Esophagus muscularis mucosa (tissue), 4 donors: Measurements from ENCODE around the gene SPATS2. TPM values are rescaled to one million over a fixed set of nuclear protein-coding genes. Genes with fewer than 3 reads are reported as not detected.

ENCODE experiments used
- DNase-seq: peaks from one replicate; pipeline ENCODE4 v3.0.0-alpha.2; 2017; ENCODE audit errors: extremely low spot score
- H3K27ac ChIP-seq, 4 donors: fragments of 200-600 bp; sonication (generic); replicated peaks in 1 of 4; 1 replicate in 3 of 4; 2 replicates in 1 of 4; pipeline ENCODE4 v1.5.1; 2016 to 2019; ENCODE audit warnings: mild to moderate bottlenecking in 1 of 4
- H3K27me3 ChIP-seq, 4 donors: fragments of 200-600 bp; sonication (generic); one replicate each; pipeline versions ENCODE4 v1.5.1 to v1.6.0; 2016 to 2019
- H3K36me3 ChIP-seq, 4 donors: fragments of 200-600 bp; sonication (generic); one replicate each; pipeline ENCODE4 v1.5.1; 2016 to 2019
- H3K4me1 ChIP-seq, 4 donors: fragments of 200-600 bp; sonication (generic); one replicate each; pipeline ENCODE4 v1.5.1; 2016 to 2019
- H3K4me3 ChIP-seq, 4 donors: fragments of 200-600 bp; sonication (generic); 1 replicate in 2 of 4; 2 replicates in 2 of 4; pipeline ENCODE4 v1.5.1; 2016 to 2019; ENCODE audit warnings: mild to moderate bottlenecking in 4 of 4, moderate library complexity in 1 of 4
- H3K9me3 ChIP-seq, 4 donors: fragments of 200-600 bp; sonication (generic); 1 replicate in 3 of 4; 2 replicates in 1 of 4; pipeline ENCODE4 v1.5.1; 2016 to 2019
- CTCF ChIP-seq, 3 experiments: fragments of 200-600 bp in 2 of 3; fragments of 450-650 bp in 1 of 3; sonication (generic) in 2 of 3; IDR thresholded peaks; one replicate each; pipeline ENCODE4 v1.5.1; 2017 to 2019; ENCODE audit warnings: antibody characterized with exemption in 3 of 3, mild to moderate bottlenecking in 2 of 3, moderate library complexity in 1 of 3
- EP300 ChIP-seq: sonication (generic); formaldehyde crosslinking; IDR thresholded peaks from one replicate; pipeline ENCODE4 v1.6.1; 2017; ENCODE audit warnings: antibody characterized with exemption
- POLR2A ChIP-seq: fragments of 450-650 bp; IDR thresholded peaks from one replicate; pipeline ENCODE4 v1.6.1; 2017; ENCODE audit warnings: antibody characterized with exemption, moderate library complexity, mild to moderate bottlenecking, low read depth
- POLR2AphosphoS5 ChIP-seq, 2 donors: sonication (generic); formaldehyde crosslinking; IDR thresholded peaks; one replicate each; pipeline ENCODE4 v1.6.1; 2017; ENCODE audit warnings: antibody characterized with exemption in 2 of 2
- WGBS: methylation state at CpG from one replicate; pipeline ENCODE4 v1.1.5; 2018; 5-methylcytosine and 5-hydroxymethylcytosine counted together
- intact Hi-C: fragments of 100-400 bp; cut with DNase I; formaldehyde crosslinking; loops from one replicate; pipeline ENCODE4 v1.15.1; 2023
- total RNA-seq, 4 donors: library from RNA; depleted of rRNA; stranded (reverse); fragments of >200 nt; gene quantifications; one replicate each; pipeline versions ENCODE4 v1.1.0 to v1.2.1, GENCODE V29; 2016

SPATS2 gene
- total RNA-seq, 4 donors from 2014 or later, result 9.5 to 16.6 (median 11.5) TPM

- H3K36me3 ChIP-seq, result no peaks in the 10 kb centered on the region
- H3K9me3 ChIP-seq, result no peaks in the 10 kb centered on the region
- H3K27me3 ChIP-seq, result no peaks in the 10 kb centered on the region
- H3K4me3 ChIP-seq, result no peak overlapping the region
- no peak overlapping the region for H3K27ac ChIP-seq
- H3K4me1 ChIP-seq, result no peaks in the 10 kb centered on the region
- no peak for DNase-seq
- no peak for TF ChIP-seq POLR2A
- peak in 1 of 3 experiments; percentile 2 for TF ChIP-seq CTCF (IDR thresholded peaks at IDR 0.05)
- intact Hi-C loops, result no loop called here
- WGBS, result 77% methylated on average over 18 of the region's 18 CpGs
These were observed 21.6 kb downstream of the SPATS2 start for GRCh38 chr12:49388682-49389386.

DNA sequence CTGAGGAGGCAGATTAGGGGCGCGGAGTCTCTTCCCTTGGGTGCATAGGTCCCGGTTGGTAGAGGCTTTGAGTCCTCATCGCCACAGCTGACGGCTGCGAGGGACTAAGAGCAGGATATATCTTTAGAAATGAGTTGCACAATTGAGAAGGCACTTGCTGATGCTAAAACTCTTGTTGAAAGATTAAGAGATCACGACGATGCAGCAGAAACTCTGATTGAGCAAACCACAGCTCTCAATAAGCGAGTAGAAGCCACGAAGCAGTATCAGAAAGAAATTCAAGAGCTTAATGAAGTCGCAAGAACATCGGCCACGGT is 22.1 kb downstream of the SPATS2 start:
- no peak overlapping the region for H3K4me3 ChIP-seq
- intact Hi-C loops, result no loop called here
- no peaks in the 10 kb centered on the region for H3K36me3 ChIP-seq

DNA sequence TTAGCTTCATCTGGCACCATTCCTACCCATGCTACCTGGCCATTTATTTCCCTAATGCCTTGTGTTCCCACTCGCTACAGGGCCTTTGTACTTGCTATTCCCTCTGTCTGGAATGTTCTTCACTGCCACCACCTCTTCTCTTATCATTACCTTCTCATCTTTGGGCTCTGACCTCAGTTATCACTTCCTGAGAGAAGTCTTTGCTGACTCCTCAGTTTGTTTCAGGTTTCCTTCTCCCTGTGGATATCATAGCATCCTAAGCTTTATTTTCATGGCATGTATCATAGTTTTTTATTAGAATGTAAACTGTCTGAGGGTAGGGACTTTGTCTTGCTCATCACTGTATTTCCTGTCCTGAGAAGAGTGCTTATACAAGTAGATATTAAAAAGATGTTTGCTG is 29.7 kb downstream of the SPATS2 start:
- no peak overlapping the region for H3K4me3 ChIP-seq
- no peaks in the 10 kb centered on the region for H3K9me3 ChIP-seq
- 100% methylated on average over 1 of the region's 1 CpG for WGBS
- no peak overlapping the region for H3K27ac ChIP-seq
- TF ChIP-seq POLR2A (no peak), CTCF (IDR thresholded peaks at IDR 0.05) (no peak), POLR2AphosphoS5 (IDR thresholded peaks at IDR 0.05) (no peak), EP300 (no peak)
- no peak for DNase-seq
- intact Hi-C loops, result no loop called here
- H3K36me3 ChIP-seq, result no peaks in the 10 kb centered on the region
- no peaks in the 10 kb centered on the region for H3K27me3 ChIP-seq
- H3K4me1 ChIP-seq, result no peaks in the 10 kb centered on the region

More for the DNA sequence above, 22.1 kb downstream of the SPATS2 start:
- 78% methylated on average over 13 of the region's 13 CpGs for whole genome bisulfite sequencing
- H3K27ac ChIP-seq, result no peak overlapping the region
- no peaks in the 10 kb centered on the region for H3K9me3 ChIP-seq
- no peak for DNase-seq
- H3K4me1 ChIP-seq, result no peaks in the 10 kb centered on the region
- H3K27me3 ChIP-seq, result no peaks in the 10 kb centered on the region
- TF ChIP-seq POLR2A (no peak), EP300 (no peak)

DNA sequence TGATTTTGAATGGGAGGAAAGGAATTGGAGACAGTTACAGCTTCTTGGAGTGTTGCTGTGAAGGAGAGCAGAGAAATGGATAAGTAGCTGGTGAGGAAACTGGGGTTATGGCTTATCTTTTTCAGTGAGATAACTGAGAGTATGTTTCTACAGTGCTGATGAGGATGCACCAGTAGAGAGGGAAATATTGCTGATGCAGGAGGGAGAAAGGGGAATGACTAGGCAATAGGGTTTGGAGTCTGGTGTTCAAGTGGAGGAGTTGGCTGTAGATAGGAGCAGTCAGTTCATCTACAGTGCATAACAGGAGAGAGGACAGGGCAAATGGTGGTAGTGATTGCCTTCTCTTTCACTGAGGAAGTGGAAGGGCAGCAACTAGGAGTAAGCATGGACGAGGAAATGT is 33.0 kb downstream of the SPATS2 start:
- TF ChIP-seq EP300 (no peak), POLR2A (no peak)
- H3K36me3 ChIP-seq, result no peaks in the 10 kb centered on the region
- no peak overlapping the region for H3K27ac ChIP-seq
- H3K27me3 ChIP-seq, result no peaks in the 10 kb centered on the region
- DNase-seq, result no peak
- WGBS, result 86% methylated on average over 1 of the region's 1 CpG
- no peak overlapping the region for H3K4me3 ChIP-seq
- H3K9me3 ChIP-seq, result no peaks in the 10 kb centered on the region
- H3K4me1 ChIP-seq, result no peaks in the 10 kb centered on the region
- intact Hi-C loops, result no loop called here

- intact Hi-C loops, result no loop called here
- no peaks in the 10 kb centered on the region for H3K27me3 ChIP-seq
- H3K9me3 ChIP-seq, result no peaks in the 10 kb centered on the region
- no peaks in the 10 kb centered on the region for H3K4me1 ChIP-seq
- H3K36me3 ChIP-seq, result no peaks in the 10 kb centered on the region
- no peak for DNase-seq
- H3K27ac ChIP-seq, result no peak overlapping the region
- no peak overlapping the region for H3K4me3 ChIP-seq
- TF ChIP-seq EP300, result no peak
- no peak for TF ChIP-seq POLR2AphosphoS5 (IDR thresholded peaks at IDR 0.05)
- TF ChIP-seq POLR2A, result no peak
- no peak for TF ChIP-seq CTCF (IDR thresholded peaks at IDR 0.05)
- WGBS, result 83% methylated on average over 5 of the region's 5 CpGs
These were observed 36.7 kb downstream of the SPATS2 start for GRCh38 chr12:49403971-49404450.

GRCh38 chr12:49404956-49405355 is 37.7 kb downstream of the SPATS2 start:
- no peaks in the 10 kb centered on the region for H3K36me3 ChIP-seq
- no peak overlapping the region for H3K4me3 ChIP-seq
- no peaks in the 10 kb centered on the region for H3K9me3 ChIP-seq
- TF ChIP-seq POLR2AphosphoS5 (IDR thresholded peaks at IDR 0.05), result no peak
- TF ChIP-seq CTCF (IDR thresholded peaks at IDR 0.05), result no peak
- TF ChIP-seq POLR2A, result no peak
- no peak for TF ChIP-seq EP300
- DNase-seq, result no peak
- H3K27me3 ChIP-seq, result no peaks in the 10 kb centered on the region
- no peaks in the 10 kb centered on the region for H3K4me1 ChIP-seq
- intact Hi-C loops, result no loop called here
- no peak overlapping the region for H3K27ac ChIP-seq
